GM18498 (cell line): Measurements from ENCODE around the gene THSD8.
A peak's percentile ranks its signal among the peaks of the same experiment; 100 is the strongest.

Experiments used
- ATAC-seq: cut with Tn5 transposase; IDR thresholded peaks from one replicate; pipeline ENCODE4 v1.9.1; 2021; ENCODE audit warnings: mild to moderate bottlenecking, moderate library complexity; ENCODE audit not compliant: unreplicated experiment

The THSD8 gene

GRCh38 chr19:12801466-12802266 is at the start of gene THSD8, which contains the start of gene PRDX2:
Gene THSD8 (plus strand): TSS chr19:12802069. CDS start chr19:12802072, 3 bp downstream.
Gene PRDX2 (minus strand): TSS chr19:12801800. CDS start chr19:12801261, 539 bp downstream.
- ATAC-seq, result no peak

GRCh38 chr19:12754465-12755196 is 47.2 kb upstream of the THSD8 start:
- ATAC-seq, result no peak

DNA sequence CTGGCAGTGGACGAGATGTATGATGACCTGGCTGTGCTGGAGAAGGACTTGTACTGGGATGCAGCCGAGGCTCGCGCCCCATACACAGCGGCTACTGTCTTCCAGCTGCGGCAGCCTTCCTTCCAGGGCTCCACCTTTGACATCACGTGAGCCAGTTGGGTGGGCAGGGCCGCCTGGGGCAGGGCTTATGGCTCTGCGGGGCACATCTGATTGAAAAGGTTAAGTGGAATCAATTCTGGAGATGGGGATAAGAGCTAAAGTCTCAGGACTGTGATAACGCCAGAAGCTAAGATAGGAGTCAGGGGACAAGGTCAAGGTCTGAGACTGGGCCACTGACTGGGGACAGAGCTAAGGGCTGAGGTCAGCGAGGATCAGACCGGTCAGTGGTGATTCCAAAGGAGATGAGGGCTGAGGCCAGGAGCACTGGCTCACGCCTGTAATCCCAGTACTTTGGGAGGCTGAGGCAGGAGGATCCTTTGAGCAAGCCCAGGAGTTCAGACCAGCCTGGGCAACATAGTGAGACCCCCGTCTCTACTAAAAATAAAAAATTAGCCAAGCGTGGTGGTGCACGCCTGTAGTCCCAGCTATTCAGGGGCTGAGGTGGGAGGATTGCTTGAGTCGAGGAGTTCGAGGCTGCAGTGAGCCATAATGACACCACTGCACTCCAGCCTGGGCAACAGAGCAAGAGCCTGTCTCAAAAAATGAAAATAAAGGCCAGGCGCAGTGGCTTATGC is 45.6 kb upstream of the THSD8 start:
- ATAC-seq, result no peak

- no peak for ATAC-seq
These were observed 44.2 kb upstream of the THSD8 start for GRCh38 chr19:12757544-12758274.

GRCh38 chr19:12759686-12760085 is 42.2 kb upstream of the THSD8 start:
- ATAC-seq, result no peak

- no peak for ATAC-seq
These were observed 38.8 kb upstream of the THSD8 start for GRCh38 chr19:12763100-12763499.

DNA sequence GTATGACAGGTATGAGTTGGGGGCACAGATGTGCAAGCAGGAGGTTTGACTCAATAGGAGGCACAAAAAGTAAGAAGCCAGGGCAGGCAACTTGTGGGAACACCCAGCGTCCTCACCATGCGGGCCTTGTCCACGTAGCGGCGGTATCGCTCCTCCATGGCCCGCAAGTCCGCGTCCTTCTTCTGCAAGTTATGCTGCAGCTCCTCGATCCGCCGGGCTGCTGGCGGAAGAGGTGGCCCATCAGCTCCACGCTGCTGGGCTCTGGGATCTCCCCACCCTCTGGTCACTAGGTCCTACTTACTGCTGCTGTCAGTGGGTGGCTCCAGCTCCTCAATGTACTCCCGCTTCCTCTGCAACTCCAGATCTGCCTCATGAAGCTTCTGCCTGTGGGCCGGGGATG is 37.2 kb upstream of the THSD8 start:
- no peak for ATAC-seq

GRCh38 chr19:12766051-12766521 is 35.8 kb upstream of the THSD8 start:
- peak; percentile 53 for ATAC-seq

DNA sequence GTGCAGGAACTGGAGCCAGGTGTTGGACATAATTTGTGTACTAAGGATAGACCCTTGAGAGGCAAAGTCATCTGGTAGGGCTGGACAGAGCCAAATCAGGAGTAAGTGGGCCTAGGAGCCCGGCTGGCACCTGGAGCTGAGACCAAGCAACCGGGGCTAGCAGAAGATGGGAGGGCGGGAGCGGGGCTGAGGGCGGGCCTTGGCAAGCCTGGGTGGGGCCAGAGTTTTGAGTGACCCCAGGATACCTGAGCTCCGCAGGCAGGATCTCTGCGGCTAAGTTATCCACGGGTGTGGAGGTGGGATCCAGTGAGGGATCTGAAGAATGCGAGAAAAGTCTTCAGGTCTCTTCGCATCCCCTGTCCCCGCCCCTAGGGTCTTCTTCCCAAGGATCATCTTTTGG is 34.7 kb upstream of the THSD8 start:
- no peak for ATAC-seq

GRCh38 chr19:12767666-12768065 is 34.2 kb upstream of the THSD8 start:
- no peak for ATAC-seq

DNA sequence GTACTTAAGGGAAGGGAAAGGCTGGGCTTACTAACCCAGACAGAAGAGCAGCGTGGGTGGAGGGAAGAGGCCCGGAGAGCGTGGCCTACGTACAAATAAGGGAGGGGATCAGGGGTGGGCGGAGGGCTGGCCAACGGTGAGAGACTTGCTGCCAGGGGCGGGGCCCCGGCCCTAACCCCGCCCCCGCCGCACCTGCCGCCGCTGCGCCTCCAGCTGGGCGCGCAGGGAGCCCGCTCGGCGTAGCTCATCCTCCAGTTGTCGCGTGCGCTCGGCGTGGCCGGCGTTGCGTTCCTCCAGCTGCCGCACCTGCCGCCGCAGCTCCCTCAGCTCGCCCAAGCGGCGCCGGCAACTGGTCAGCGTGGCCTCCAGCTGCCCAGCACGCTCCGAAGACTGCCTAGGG is 32.2 kb upstream of the THSD8 start:
- no peak for ATAC-seq

- no peak for ATAC-seq
These were observed 30.9 kb upstream of the THSD8 start for GRCh38 chr19:12770922-12771321.

- no peak for ATAC-seq
These were observed 29.5 kb upstream of the THSD8 start for GRCh38 chr19:12772323-12772722.

GRCh38 chr19:12773571-12773970 is 28.3 kb upstream of the THSD8 start:
- ATAC-seq, result no peak

DNA sequence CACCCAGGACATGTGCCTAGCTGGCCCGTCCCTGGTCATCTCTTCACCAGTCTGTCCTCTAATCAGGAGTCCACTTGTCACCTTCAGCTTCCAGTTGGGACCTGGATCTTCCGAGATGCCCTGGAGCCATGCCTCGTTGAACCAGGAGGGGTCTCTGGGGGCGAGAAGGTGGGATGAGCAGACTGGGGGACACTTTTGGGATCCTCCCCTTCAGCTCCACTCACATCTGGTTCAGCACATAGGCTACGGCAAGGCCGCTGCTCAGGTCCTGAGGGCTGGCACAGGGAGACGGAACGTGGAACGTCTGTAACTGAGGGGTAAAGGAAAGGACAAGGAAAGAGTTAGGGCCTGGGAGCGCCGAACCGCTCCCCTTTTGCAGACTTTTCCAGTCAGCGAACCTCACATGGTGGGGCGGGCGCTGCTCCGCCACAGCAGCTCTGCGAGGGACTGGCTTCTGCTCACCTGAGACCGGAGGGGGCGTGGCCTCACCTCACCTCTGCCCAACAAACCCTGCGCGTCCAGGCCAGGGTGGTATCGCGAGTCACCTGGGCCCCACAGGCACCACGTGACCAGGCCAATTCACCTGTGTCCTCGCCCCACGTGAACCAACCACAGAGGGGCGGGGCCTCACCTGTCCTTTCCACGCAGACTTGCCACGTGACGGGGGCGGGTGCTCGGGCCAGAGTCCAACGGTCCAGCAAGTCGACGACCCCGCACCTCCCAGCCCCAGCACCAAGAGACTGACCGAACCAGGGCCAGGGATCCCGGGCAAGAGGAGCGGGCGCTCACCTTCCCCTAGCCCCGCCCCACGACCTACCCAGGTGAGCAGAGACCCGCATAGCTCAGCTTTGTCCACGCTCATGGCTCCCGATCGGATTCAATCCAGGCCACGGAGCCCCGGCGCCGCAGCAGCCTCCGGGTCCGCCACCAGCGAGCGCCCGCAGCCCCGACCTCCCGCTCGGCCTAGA is 27.0 kb upstream of the THSD8 start, which contains the start of gene HOOK2:
Gene HOOK2, minus strand, starts transcription at position 965 of the 968 bp plus-strand sequence. Its CDS starts 103 bp downstream, at position 862.
- no peak for ATAC-seq

DNA sequence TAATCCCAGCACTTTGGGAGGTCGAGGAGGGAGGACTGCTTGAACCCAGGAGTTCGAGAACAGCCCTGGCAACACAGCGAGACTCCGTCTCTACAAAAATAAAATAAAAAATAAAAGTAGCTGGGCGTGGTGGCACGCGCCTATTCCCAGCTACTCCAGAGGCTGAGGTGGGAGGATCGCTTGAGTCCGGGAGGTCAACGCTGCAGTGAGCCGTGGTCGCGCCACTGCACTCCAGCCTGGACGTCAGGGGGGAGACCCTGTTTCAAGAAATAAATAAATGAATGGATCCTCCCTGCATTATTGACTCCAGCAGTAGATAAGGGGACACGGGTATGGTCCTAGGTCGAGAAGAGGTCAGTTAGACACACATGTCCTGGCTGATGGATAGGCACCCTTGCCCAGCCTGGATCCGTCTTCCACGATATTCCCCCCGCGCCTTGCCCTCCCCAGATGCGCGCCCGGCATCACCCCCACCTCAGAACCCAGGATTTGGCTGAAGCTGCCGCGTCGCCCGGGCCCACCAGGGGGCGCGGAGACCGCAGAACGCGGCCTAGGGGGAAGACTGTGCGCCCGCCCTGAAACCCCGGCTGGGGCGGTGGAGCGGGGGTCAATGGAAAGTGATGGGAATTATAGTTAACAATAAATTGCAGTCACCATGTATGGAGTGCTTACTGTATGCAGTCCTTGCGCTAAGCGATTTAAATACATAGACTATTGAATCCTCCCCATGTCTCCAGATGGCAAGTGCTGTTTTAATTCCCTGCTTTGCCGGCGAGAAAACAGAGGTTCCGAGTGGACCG is 24.5 kb upstream of the THSD8 start:
- ATAC-seq, result no peak

- no peak for ATAC-seq
These were observed 23.6 kb upstream of the THSD8 start for GRCh38 chr19:12778017-12778904.

GRCh38 chr19:12778905-12779161 is 23.0 kb upstream of the THSD8 start:
- no peak for ATAC-seq
